Glomerular visceral epithelial cell (primary cell): ENCODE results near the gene BLMH.
"Not testable (repeated sequence)": the region's sequence is repeated elsewhere in the genome, so short reads cannot be mapped to it uniquely, and the experiment has no call there.

Experiments used
- DNase-seq: peaks from one replicate; pipeline ENCODE4 v3.0.0-alpha.2; 2016; ENCODE audit errors: extremely low spot score

The BLMH gene

GRCh38 chr17:30248786-30249185, 43.0 kb downstream of the BLMH start:
- no peak for DNase-seq

- no peak for DNase-seq
Measured at GRCh38 chr17:30246460-30246859, 45.3 kb downstream of the BLMH start.

- peak; percentile 23 for DNase-seq
Measured at GRCh38 chr17:30244853-30245385, 46.8 kb downstream of the BLMH start.

GRCh38 chr17:30243568-30243967, 48.2 kb downstream of the BLMH start:
- DNase-seq, result no peak

GRCh38 chr17:30243002-30243401, 48.7 kb downstream of the BLMH start:
- no peak for DNase-seq

GRCh38 chr17:30241051-30241450, 50.7 kb downstream of the BLMH start:
- no peak for DNase-seq

GRCh38 chr17:30240177-30240576, 51.6 kb downstream of the BLMH start:
- no peak for DNase-seq

GRCh38 chr17:30239089-30239462, 52.7 kb downstream of the BLMH start:
- no peak for DNase-seq

- DNase-seq, result no peak
Measured at GRCh38 chr17:30238387-30239088, 53.2 kb downstream of the BLMH start.

- DNase-seq, result no peak
Measured at GRCh38 chr17:30238003-30238344, 53.8 kb downstream of the BLMH start.

- no peak for DNase-seq
Measured at GRCh38 chr17:30237296-30238002, 54.3 kb downstream of the BLMH start.

- peak; percentile 61 for DNase-seq
Measured at GRCh38 chr17:30236766-30237165, 55.0 kb downstream of the BLMH start.

- no peak for DNase-seq
Measured at GRCh38 chr17:30236297-30236624, 55.5 kb downstream of the BLMH start.

- DNase-seq, result no peak
Measured at GRCh38 chr17:30235386-30236296, 56.1 kb downstream of the BLMH start, which contains the start of gene SLC6A4. TSS of gene SLC6A4 (minus strand) at chr17:30235697. CDS start at chr17:30221958, 13,739 bp downstream.

GRCh38 chr17:30234964-30235363, 56.8 kb downstream of the BLMH start:
- peak; percentile 23 for DNase-seq

- no peak for DNase-seq
Measured at GRCh38 chr17:30234296-30234695, 57.4 kb downstream of the BLMH start.

GRCh38 chr17:30232824-30233427, 58.8 kb downstream of the BLMH start:
- no peak for DNase-seq

GRCh38 chr17:30232015-30232823, 59.5 kb downstream of the BLMH start:
- no peak for DNase-seq

- DNase-seq, result no peak
Measured at GRCh38 chr17:30230596-30231125, 61.1 kb downstream of the BLMH start.

GRCh38 chr17:30230009-30230408, 61.7 kb downstream of the BLMH start:
- not testable (repeated sequence) for DNase-seq

- no peak for DNase-seq
Measured at GRCh38 chr17:30229012-30229411, 62.7 kb downstream of the BLMH start.
